ENCODE results near the gene NTRK3. TPM values are rescaled to one million over a fixed set of nuclear protein-coding genes. Genes with fewer than 3 reads are reported as not detected.

Gene NTRK3
- total RNA-seq, 1 donor from 2014 or later = 3.5 TPM

- DNase-seq = no peak
- ATAC-seq = no peak
- no peak overlapping the region for H3K27ac ChIP-seq
- no peak for TF ChIP-seq CTCF (IDR thresholded peaks at IDR 0.05)
- intact Hi-C loops (cut with DNase I) = no loop called here
- no peaks in the 10 kb centered on the region for H3K36me3 ChIP-seq
- no peaks in the 10 kb centered on the region for H3K4me1 ChIP-seq
- H3K9me3 ChIP-seq = no peaks in the 10 kb centered on the region
- no peak overlapping the region for H3K4me3 ChIP-seq
- no peaks in the 10 kb centered on the region for H3K27me3 ChIP-seq (ENCODE audit: low read depth)
Measured at GRCh38 chr15:88006146-88006545, 250.4 kb downstream of the NTRK3 start.

GRCh38 chr15:88004399-88004798, 252.1 kb downstream of the NTRK3 start:
- no peak overlapping the region for H3K27ac ChIP-seq
- no peaks in the 10 kb centered on the region for H3K27me3 ChIP-seq (ENCODE audit: low read depth)
- no peak overlapping the region for H3K4me3 ChIP-seq
- no peaks in the 10 kb centered on the region for H3K9me3 ChIP-seq
- DNase-seq (no peak), ATAC-seq (no peak)
- intact Hi-C loops (cut with DNase I) = no loop called here
- H3K4me1 ChIP-seq = no peaks in the 10 kb centered on the region
- TF ChIP-seq CTCF (IDR thresholded peaks at IDR 0.05) = no peak
- H3K36me3 ChIP-seq = no peaks in the 10 kb centered on the region

- intact Hi-C loops (cut with DNase I) = no loop called here
Measured at GRCh38 chr15:88003541-88004327, 252.8 kb downstream of the NTRK3 start.

GRCh38 chr15:88002706-88003105, 253.8 kb downstream of the NTRK3 start:
- intact Hi-C loops (cut with DNase I) = no loop called here
- DNase-seq = no peak
- no peaks in the 10 kb centered on the region for H3K9me3 ChIP-seq
- no peaks in the 10 kb centered on the region for H3K4me1 ChIP-seq
- no peak for ATAC-seq
- no peak overlapping the region for H3K27ac ChIP-seq
- no peak overlapping the region for H3K4me3 ChIP-seq
- no peaks in the 10 kb centered on the region for H3K36me3 ChIP-seq
- TF ChIP-seq CTCF (IDR thresholded peaks at IDR 0.05) = no peak
- H3K27me3 ChIP-seq (ENCODE audit: low read depth) = no peaks in the 10 kb centered on the region

More at GRCh38 chr15:88003541-88004327, 252.8 kb downstream of the NTRK3 start:
- Histone ChIP-seq H3K27ac (no peak overlapping the region), H3K27me3 (ENCODE audit: low read depth) (no peaks in the 10 kb centered on the region), H3K4me3 (no peak overlapping the region), H3K4me1 (no peaks in the 10 kb centered on the region), H3K36me3 (no peaks in the 10 kb centered on the region), H3K9me3 (no peaks in the 10 kb centered on the region)
- DNase-seq (no peak), ATAC-seq (no peak)
- TF ChIP-seq CTCF (IDR thresholded peaks at IDR 0.05) = no peak

GRCh38 chr15:87998630-87999029, 257.9 kb downstream of the NTRK3 start:
- Histone ChIP-seq H3K27me3 (ENCODE audit: low read depth) (no peaks in the 10 kb centered on the region), H3K36me3 (no peaks in the 10 kb centered on the region), H3K4me3 (no peak overlapping the region), H3K9me3 (no peaks in the 10 kb centered on the region), H3K27ac (no peak overlapping the region), H3K4me1 (no peaks in the 10 kb centered on the region)
- DNase-seq (no peak), ATAC-seq (no peak)
- TF ChIP-seq CTCF (IDR thresholded peaks at IDR 0.05) = no peak
- intact Hi-C loops (cut with DNase I) = no loop called here

Data from lower lobe of right lung (tissue), 2 donors.